ENCODE results near the gene PTPN20.

The PTPN20 gene

GRCh38 chr10:47031211-47031900 lies 120.1 kb downstream of the PTPN20 start:
- no peak overlapping the region for H3K27ac ChIP-seq
- no peak for DNase-seq (ENCODE audit: low read depth, low spot score)

GRCh38 chr10:47031901-47032465 lies 120.8 kb downstream of the PTPN20 start:
- no peak overlapping the region for H3K27ac ChIP-seq
- no peak for DNase-seq (ENCODE audit: low read depth, low spot score)

GRCh38 chr10:47033081-47033480 lies 121.9 kb downstream of the PTPN20 start:
- DNase-seq (ENCODE audit: low read depth, low spot score) = no peak
- no peak overlapping the region for H3K27ac ChIP-seq

GRCh38 chr10:47033541-47034270 lies 122.5 kb downstream of the PTPN20 start:
- no peak overlapping the region for H3K27ac ChIP-seq
- no peak for DNase-seq (ENCODE audit: low read depth, low spot score)

GRCh38 chr10:47034441-47035051 lies 123.3 kb downstream of the PTPN20 start:
- no peak overlapping the region for H3K27ac ChIP-seq
- DNase-seq (ENCODE audit: low read depth, low spot score) = no peak

- no peak overlapping the region for H3K27ac ChIP-seq
- DNase-seq (ENCODE audit: low read depth, low spot score) = no peak
Observed at GRCh38 chr10:47035171-47035818, 124.1 kb downstream of the PTPN20 start.

- H3K27ac ChIP-seq = no peak overlapping the region
- no peak for DNase-seq (ENCODE audit: low read depth, low spot score)
Observed at GRCh38 chr10:47035819-47036337, 124.7 kb downstream of the PTPN20 start.

GRCh38 chr10:47036771-47037170 lies 125.5 kb downstream of the PTPN20 start:
- H3K27ac ChIP-seq = no peak overlapping the region
- DNase-seq (ENCODE audit: low read depth, low spot score) = no peak

- DNase-seq (ENCODE audit: low read depth, low spot score) = no peak
- H3K27ac ChIP-seq = no peak overlapping the region
Observed at GRCh38 chr10:47037654-47038425, 126.6 kb downstream of the PTPN20 start.

- H3K27ac ChIP-seq = no peak overlapping the region
- DNase-seq (ENCODE audit: low read depth, low spot score) = no peak
Observed at GRCh38 chr10:47038881-47039561, 127.8 kb downstream of the PTPN20 start.

- no peak overlapping the region for H3K27ac ChIP-seq
- no peak for DNase-seq (ENCODE audit: low read depth, low spot score)
Observed at GRCh38 chr10:47039562-47039913, 128.3 kb downstream of the PTPN20 start.

- H3K27ac ChIP-seq = no peak overlapping the region
- DNase-seq (ENCODE audit: low read depth, low spot score) = no peak
Observed at GRCh38 chr10:47040041-47040491, 128.8 kb downstream of the PTPN20 start.

- no peak for DNase-seq (ENCODE audit: low read depth, low spot score)
Observed at GRCh38 chr10:47040681-47041080, 129.5 kb downstream of the PTPN20 start.

GRCh38 chr10:47041396-47042198 lies 130.4 kb downstream of the PTPN20 start:
- no peak for DNase-seq (ENCODE audit: low read depth, low spot score)
- H3K27ac ChIP-seq = no peak overlapping the region

More at GRCh38 chr10:47040681-47041080, 129.5 kb downstream of the PTPN20 start:
- no peak overlapping the region for H3K27ac ChIP-seq

GRCh38 chr10:47042199-47042473 lies 130.9 kb downstream of the PTPN20 start:
- H3K27ac ChIP-seq = no peak overlapping the region
- DNase-seq (ENCODE audit: low read depth, low spot score) = no peak

GRCh38 chr10:47042780-47043750 lies 131.8 kb downstream of the PTPN20 start:
- no peak overlapping the region for H3K27ac ChIP-seq
- no peak for DNase-seq (ENCODE audit: low read depth, low spot score)

- no peak overlapping the region for H3K27ac ChIP-seq
- no peak for DNase-seq (ENCODE audit: low read depth, low spot score)
Observed at GRCh38 chr10:47043928-47044538, 132.8 kb downstream of the PTPN20 start.
